Loucy (cell line): ENCODE data around the gene DCXR.

Experiments used
- CTCF ChIP-seq: fragments of 200-600 bp; sonication (generic); conservative IDR thresholded peaks from 2 replicates; pipeline ENCODE4 v1.5.1; 2014; ENCODE audit warnings: mild to moderate bottlenecking, antibody characterized with exemption, low read length
- EZH2phosphoT487 ChIP-seq: fragments of 200-600 bp; IDR thresholded peaks from 2 replicates; pipeline ENCODE4 v1.6.1; 2018; ENCODE audit warnings: antibody characterized with exemption, mild to moderate bottlenecking, moderate library complexity, borderline replicate concordance

DNA sequence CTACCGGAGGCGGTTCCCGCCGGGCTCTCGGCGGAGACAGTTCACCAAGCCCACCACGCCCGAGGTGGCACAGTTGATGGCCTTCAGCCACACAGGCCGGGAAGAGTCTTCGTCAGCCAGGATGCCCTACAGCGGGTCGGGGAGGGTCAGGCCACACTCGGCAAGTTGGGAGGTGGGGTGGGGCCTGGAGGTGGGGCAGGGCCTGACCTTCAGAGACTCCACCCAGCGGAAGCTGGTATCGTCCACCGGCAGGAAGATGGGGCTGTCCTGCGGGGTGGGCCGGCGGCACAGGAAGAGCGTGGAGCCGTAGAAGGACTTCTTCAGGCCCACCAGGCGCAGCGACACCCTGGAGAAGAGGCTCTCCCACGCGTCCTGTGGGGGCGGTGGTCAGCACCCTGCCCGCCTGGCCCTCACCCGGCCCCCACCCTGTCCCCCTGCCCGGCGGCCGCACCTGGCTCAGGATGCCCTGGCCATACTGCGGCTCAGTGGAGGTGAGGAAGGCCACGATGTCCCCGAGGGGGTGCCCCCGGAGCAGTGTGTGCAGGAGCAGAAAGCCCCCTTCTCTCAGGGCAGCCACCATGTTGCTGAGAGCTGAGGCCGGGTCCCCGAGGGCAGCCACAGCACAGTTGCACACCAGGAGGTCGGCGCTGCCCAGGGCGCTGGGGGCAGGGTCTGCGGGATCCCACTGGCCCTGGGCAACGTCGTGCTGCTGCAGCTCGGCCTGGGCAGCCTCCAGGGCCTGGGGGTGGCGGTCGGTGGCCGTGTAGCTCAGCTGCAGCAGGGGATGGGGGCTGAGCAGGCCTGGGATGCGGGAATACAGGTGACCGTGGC, 47.7 kb upstream of the DCXR start:
- TF ChIP-seq CTCF, result no peak
- TF ChIP-seq EZH2phosphoT487, result no peak
